ENCODE results near the gene ARSI. TPM values are rescaled to one million over a fixed set of nuclear protein-coding genes. Genes with fewer than 3 reads are reported as not detected.

Gene ARSI
- total RNA-seq, 1 experiment from 2014 or later, result 6.3 TPM

DNA sequence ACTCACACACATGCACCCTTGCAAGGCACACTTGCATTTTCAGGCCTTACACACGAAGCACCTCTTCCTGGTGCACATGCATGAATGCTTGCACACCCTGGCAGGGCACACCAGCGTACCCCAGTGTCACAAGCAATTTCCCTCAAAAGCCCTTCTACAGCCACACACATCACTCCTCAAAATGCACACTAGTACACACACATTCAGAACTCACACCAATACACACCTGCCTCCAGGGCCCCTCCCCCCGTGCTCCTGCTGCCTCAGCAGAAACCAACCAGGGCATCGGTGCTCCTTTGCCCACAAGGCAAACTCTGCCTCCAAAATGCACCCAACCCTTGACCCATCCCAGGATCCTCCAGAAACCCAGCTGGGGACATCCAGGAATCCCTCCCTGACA lies 14.3 kb downstream of the ARSI start:
- Histone ChIP-seq H3K4me1 (ENCODE audit: insufficient read depth, low read length) (no peaks in the 10 kb centered on the region), H3K4me3 (ENCODE audit: low read length) (no peak overlapping the region), H3K36me3 (ENCODE audit: low read depth, low read length) (no peaks in the 10 kb centered on the region), H3K27me3 (ENCODE audit: low read length) (no peaks in the 10 kb centered on the region; the same call in 1 of the 2 replicates), H3K9me2 (replicated peaks; ENCODE audit: low read length) (no peaks in the 10 kb centered on the region), H2AFZ (ENCODE audit: low read length) (no peak overlapping the region), H3K79me2 (ENCODE audit: low read length) (no peaks in the 10 kb centered on the region), H3K9ac (ENCODE audit: low read length) (no peak overlapping the region), H3K4me2 (ENCODE audit: low read length) (no peak overlapping the region), H3K27ac (ENCODE audit: low read length) (no peak overlapping the region), H3K9me3 (ENCODE audit: low read length) (no peaks in the 10 kb centered on the region), H3F3A (ENCODE audit: low read length, unreplicated experiment) (no peaks in the 10 kb centered on the region), H4K20me1 (ENCODE audit: low read length) (no peaks in the 10 kb centered on the region)
- ChIA-PET CTCF (interaction anchor here (0.6 to 0.7 kb wide), 3 partner anchors 8 to 19 kb away, joined by 3 to 8 read pairs (median 3); no protein-coding TSS in a partner anchor), POLR2A (ENCODE audit: unreplicated experiment) (interaction anchor here (0.7 kb wide), 1 partner anchor 63 kb away, joined by 23 read pairs; no protein-coding TSS in a partner anchor)
- intact Hi-C loops (cut with micrococcal nuclease), result no loop called here
- BruUV-seq (replicated peaks), result no TSS peak
- ATAC-seq, result no peak
- TF ChIP-seq CTCF (conservative IDR thresholded peaks at IDR 0.05; ENCODE audit: low read depth, low read length), result no peak
- TF ChIP-seq EZH2 (IDR thresholded peaks at IDR 0.05; ENCODE audit: low read length, unreplicated experiment), result no peak
- no peak for TF ChIP-seq EZH2phosphoT487 (IDR thresholded peaks at IDR 0.05; ENCODE audit: borderline replicate concordance, low read length)
- no peak for DNase-seq

DNA sequence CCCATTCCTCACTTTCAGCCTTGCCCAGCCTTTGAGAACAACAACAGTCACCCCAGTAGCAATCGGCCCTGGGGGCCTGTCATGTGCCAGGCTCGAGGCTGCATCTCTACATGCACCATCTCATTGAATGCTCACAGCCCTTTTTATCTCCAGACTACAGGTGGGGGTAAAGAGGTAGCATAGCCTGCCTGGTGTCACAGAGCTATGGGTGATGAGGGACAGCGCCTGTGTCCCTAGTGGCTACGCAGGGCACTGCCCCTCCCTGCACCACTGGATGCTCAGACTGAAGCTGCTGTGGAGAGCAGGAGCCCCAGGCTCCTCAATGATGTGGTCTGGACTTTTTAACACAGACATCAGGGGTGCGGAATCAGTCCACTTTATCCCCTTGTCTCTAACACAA lies 15.9 kb downstream of the ARSI start:
- H3F3A ChIP-seq (ENCODE audit: low read length, unreplicated experiment), result no peaks in the 10 kb centered on the region

More for the DNA sequence above, 15.9 kb downstream of the ARSI start:
- no peak overlapping the region for H3K4me3 ChIP-seq (ENCODE audit: low read length)
- peak; percentile 62 for DNase-seq
- no peaks in the 10 kb centered on the region for H3K9me2 ChIP-seq (replicated peaks; ENCODE audit: low read length)
- no peak overlapping the region for H3K27ac ChIP-seq (ENCODE audit: low read length)
- H4K20me1 ChIP-seq (ENCODE audit: low read length), result no peaks in the 10 kb centered on the region
- no peak overlapping the region for H3K4me2 ChIP-seq (ENCODE audit: low read length)
- H3K79me2 ChIP-seq (ENCODE audit: low read length), result no peaks in the 10 kb centered on the region
- BruUV-seq (replicated peaks), result no TSS peak
- peak; percentile 89 for ATAC-seq
- ChIA-PET POLR2A (ENCODE audit: unreplicated experiment) (no interaction called here), CTCF (interaction anchor here (0.7 kb wide), 1 partner anchor 30 kb away, joined by 3 read pairs; no protein-coding TSS in a partner anchor)
- intact Hi-C loops (cut with micrococcal nuclease), result no loop called here
- TF ChIP-seq EZH2phosphoT487 (IDR thresholded peaks at IDR 0.05; ENCODE audit: borderline replicate concordance, low read length) (no peak), CTCF (conservative IDR thresholded peaks at IDR 0.05; ENCODE audit: low read depth, low read length) (peak; percentile 71)
- H3K9me3 ChIP-seq (ENCODE audit: low read length), result no peaks in the 10 kb centered on the region
- no peaks in the 10 kb centered on the region for H3K4me1 ChIP-seq (ENCODE audit: insufficient read depth, low read length)
- H3K27me3 ChIP-seq (ENCODE audit: low read length), result peaks cover 7% of the 10 kb centered on the region
- H3K36me3 ChIP-seq (ENCODE audit: low read depth, low read length), result no peaks in the 10 kb centered on the region
- no peak overlapping the region for H2AFZ ChIP-seq (ENCODE audit: low read length)
- no peak overlapping the region for H3K9ac ChIP-seq (ENCODE audit: low read length)

Measured in PC-3 (cell line).